ENCODE data around the gene SLCO4A1.

DNA sequence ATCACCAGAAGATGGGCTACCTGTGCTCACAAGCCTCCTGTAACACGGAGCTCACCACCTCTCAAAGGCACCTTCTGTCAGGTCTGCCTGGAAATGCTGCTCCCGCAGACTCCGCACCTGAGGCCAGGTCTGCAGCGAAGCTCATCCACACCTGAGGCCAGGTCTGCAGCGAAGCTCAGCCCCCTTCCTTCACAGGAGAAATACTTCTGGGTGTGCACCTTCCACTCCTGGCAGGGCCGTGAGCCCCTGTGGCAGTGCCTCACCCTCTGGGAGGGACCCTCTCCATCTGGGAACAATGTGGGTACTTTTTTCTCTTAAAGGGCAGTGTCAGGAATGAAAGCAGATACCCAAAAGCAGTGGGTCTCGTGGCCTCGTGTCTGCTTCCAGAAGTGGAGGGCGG, 1.4 kb upstream of the SLCO4A1 start:
- TF ChIP-seq POLR2A (IDR thresholded peaks at IDR 0.05; ENCODE audit: low read length) (no peak), GATA1 (IDR thresholded peaks at IDR 0.05; ENCODE audit: low read depth, low read length) (no peak)
